ENCODE results near the gene TMEM232. TPM values are rescaled to one million over a fixed set of nuclear protein-coding genes. Genes with fewer than 3 reads are reported as not detected.
"Not testable (repeated sequence)": the region's sequence is repeated elsewhere in the genome, so short reads cannot be mapped to it uniquely, and the experiment has no call there.

TMEM232 gene
- total and polyA plus RNA-seq, 4 donors, result 3.4 to 28.3 (median 9.3) TPM

- Histone ChIP-seq H3K9ac (ENCODE audit: insufficient read depth in 1 of 2, low read length in 2 of 2) (no peak overlapping the region), H3K36me3 (ENCODE audit: control insufficient read depth in 4 of 4, insufficient read depth in 4 of 4, low read length in 4 of 4) (no peaks in the 10 kb centered on the region), H3K4me3 (no peak overlapping the region), H3K27me3 (ENCODE audit: control insufficient read depth in 3 of 3, insufficient read depth in 3 of 3, low read length in 2 of 3) (no peaks in the 10 kb centered on the region), H3K27ac (ENCODE audit: low read depth in 1 of 2, low read length in 1 of 2) (no peak overlapping the region), H3K4me1 (ENCODE audit: control insufficient read depth in 5 of 5, insufficient read depth in 5 of 5, low read length in 5 of 5) (peaks cover 0 to 2% (median 0%) of the 10 kb centered on the region in 5 donors), H3K9me3 (ENCODE audit: control insufficient read depth in 4 of 4, insufficient read depth in 3 of 4, low read length in 3 of 4) (peaks cover 0 to under 1% (median 0%) of the 10 kb centered on the region in 4 donors)
- WGBS, 2 donors, result 78 to 79% methylated on average over 1 of the region's 1 CpG
- ATAC-seq (ENCODE audit: insufficient read depth, low FRiP score), result no peak
- no peak for DNase-seq
- no peak for TF ChIP-seq CTCF (IDR thresholded peaks at IDR 0.05; ENCODE audit: control extremely low read depth, extremely low read depth)
These were observed 24.2 kb downstream of the TMEM232 start for GRCh38 chr5:110702300-110702699.

GRCh38 chr5:110692669-110693068 lies 33.8 kb downstream of the TMEM232 start:
- H3K27ac ChIP-seq (ENCODE audit: low read depth in 1 of 2, low read length in 1 of 2); H3K4me3 ChIP-seq; H3K9me3 ChIP-seq (ENCODE audit: control insufficient read depth in 4 of 4, insufficient read depth in 3 of 4, low read length in 3 of 4); H3K4me1 ChIP-seq (ENCODE audit: control insufficient read depth in 5 of 5, insufficient read depth in 5 of 5, low read length in 5 of 5); DNase-seq; H3K9ac ChIP-seq (ENCODE audit: insufficient read depth in 1 of 2, low read length in 2 of 2); H3K27me3 ChIP-seq (ENCODE audit: control insufficient read depth in 3 of 3, insufficient read depth in 3 of 3, low read length in 2 of 3); H3K36me3 ChIP-seq (ENCODE audit: control insufficient read depth in 4 of 4, insufficient read depth in 4 of 4, low read length in 4 of 4); ATAC-seq (ENCODE audit: insufficient read depth, low FRiP score): not testable (repeated sequence)
- WGBS, 2 donors, result 83 to 91% methylated on average over 5 of the region's 5 CpGs

GRCh38 chr5:110690587-110690986 lies 35.9 kb downstream of the TMEM232 start:
- H3K4me1 ChIP-seq (ENCODE audit: control insufficient read depth in 5 of 5, insufficient read depth in 5 of 5, low read length in 5 of 5); H3K4me3 ChIP-seq; H3K9ac ChIP-seq (ENCODE audit: insufficient read depth in 1 of 2, low read length in 2 of 2); H3K9me3 ChIP-seq (ENCODE audit: control insufficient read depth in 4 of 4, insufficient read depth in 3 of 4, low read length in 3 of 4); ATAC-seq (ENCODE audit: insufficient read depth, low FRiP score); H3K27me3 ChIP-seq (ENCODE audit: control insufficient read depth in 3 of 3, insufficient read depth in 3 of 3, low read length in 2 of 3); DNase-seq; H3K27ac ChIP-seq (ENCODE audit: low read depth in 1 of 2, low read length in 1 of 2); H3K36me3 ChIP-seq (ENCODE audit: control insufficient read depth in 4 of 4, insufficient read depth in 4 of 4, low read length in 4 of 4): not testable (repeated sequence)
- WGBS, 2 donors, result 91% methylated on average over 1 of the region's 1 CpG

- Histone ChIP-seq H3K27me3 (ENCODE audit: control insufficient read depth in 3 of 3, insufficient read depth in 3 of 3, low read length in 2 of 3) (no peaks in the 10 kb centered on the region), H3K9me3 (ENCODE audit: control insufficient read depth in 4 of 4, insufficient read depth in 3 of 4, low read length in 3 of 4) (no peaks in the 10 kb centered on the region), H3K9ac (ENCODE audit: insufficient read depth in 1 of 2, low read length in 2 of 2) (no peak overlapping the region), H3K4me3 (no peak overlapping the region), H3K36me3 (ENCODE audit: control insufficient read depth in 4 of 4, insufficient read depth in 4 of 4, low read length in 4 of 4) (no peaks in the 10 kb centered on the region), H3K4me1 (ENCODE audit: control insufficient read depth in 5 of 5, insufficient read depth in 5 of 5, low read length in 5 of 5) (no peaks in the 10 kb centered on the region), H3K27ac (ENCODE audit: low read depth in 1 of 2, low read length in 1 of 2) (no peak overlapping the region)
- ATAC-seq (ENCODE audit: insufficient read depth, low FRiP score) (no peak), DNase-seq (no peak)
- WGBS, 2 donors, result 88 to 91% methylated on average over 1 of the region's 1 CpG
- no peak for TF ChIP-seq CTCF (IDR thresholded peaks at IDR 0.05; ENCODE audit: control extremely low read depth, extremely low read depth)
These were observed 39.0 kb downstream of the TMEM232 start for GRCh38 chr5:110687485-110687884.

DNA sequence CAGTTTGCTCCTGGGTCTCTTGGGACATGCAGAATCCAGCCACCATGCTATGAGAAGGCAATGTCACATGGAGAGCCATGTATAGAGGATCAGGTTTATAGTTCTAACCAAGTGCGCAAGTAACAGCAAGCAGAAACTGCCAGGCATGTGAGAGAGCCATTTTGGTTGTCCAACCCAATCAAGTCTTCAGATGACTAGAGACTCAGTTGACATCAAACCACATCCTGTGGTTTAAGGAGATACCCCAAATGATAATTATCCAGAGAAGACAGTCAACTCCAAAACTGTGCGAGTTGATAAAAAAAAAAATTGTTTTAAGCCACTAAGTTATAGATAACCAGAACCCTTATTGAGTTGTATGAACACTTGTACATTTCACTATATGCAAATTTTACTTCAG lies 40.2 kb downstream of the TMEM232 start:
- TF ChIP-seq CTCF (IDR thresholded peaks at IDR 0.05; ENCODE audit: control extremely low read depth, extremely low read depth), result no peak
- DNase-seq (no peak), ATAC-seq (ENCODE audit: insufficient read depth, low FRiP score) (no peak)
- H3K9me3 ChIP-seq (ENCODE audit: control insufficient read depth in 4 of 4, insufficient read depth in 3 of 4, low read length in 3 of 4), result no peaks in the 10 kb centered on the region
- no peaks in the 10 kb centered on the region for H3K36me3 ChIP-seq (ENCODE audit: control insufficient read depth in 4 of 4, insufficient read depth in 4 of 4, low read length in 4 of 4)
- no peak overlapping the region for H3K4me3 ChIP-seq
- H3K27ac ChIP-seq (ENCODE audit: low read depth in 1 of 2, low read length in 1 of 2), result no peak overlapping the region
- 92 to 93% methylated on average over 2 of the region's 2 CpGs for WGBS, 2 donors
- H3K9ac ChIP-seq (ENCODE audit: insufficient read depth in 1 of 2, low read length in 2 of 2), result no peak overlapping the region
- no peaks in the 10 kb centered on the region for H3K4me1 ChIP-seq (ENCODE audit: control insufficient read depth in 5 of 5, insufficient read depth in 5 of 5, low read length in 5 of 5)
- no peaks in the 10 kb centered on the region for H3K27me3 ChIP-seq (ENCODE audit: control insufficient read depth in 3 of 3, insufficient read depth in 3 of 3, low read length in 2 of 3)
